Activated CD4-positive, alpha-beta T cell treated with anti-CD3 and anti-CD28 coated beads for 1 hour (primary cell): ENCODE results near the gene SHF.
"Not testable (repeated sequence)": the region's sequence is repeated elsewhere in the genome, so short reads cannot be mapped to it uniquely, and the experiment has no call there.

Source experiments
- DNase-seq: peaks from one replicate; pipeline ENCODE4 v3.0.0-alpha.2; 2020

The SHF gene

DNA sequence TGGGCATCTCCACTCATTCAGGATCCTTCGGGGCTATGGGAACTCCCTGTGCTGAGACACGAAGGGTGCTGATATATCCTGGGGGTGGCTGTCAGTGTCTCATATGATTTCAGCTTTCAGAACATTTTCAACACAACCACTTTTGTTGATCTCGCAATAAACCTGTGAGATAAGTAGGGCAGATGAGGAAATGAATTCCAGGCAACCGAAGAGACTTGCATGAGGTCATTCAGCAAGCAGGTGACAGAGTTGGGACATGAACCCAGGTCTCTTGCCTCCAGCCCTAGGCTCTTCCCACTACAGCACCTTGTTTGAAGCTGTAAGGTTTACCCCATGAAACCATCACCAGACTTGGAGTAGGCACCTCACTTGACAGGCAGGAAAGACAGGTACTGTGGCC, 41.4 kb downstream of the SHF start:
- no peak for DNase-seq

GRCh38 chr15:45144775-45145174, 43.0 kb downstream of the SHF start:
- no peak for DNase-seq

DNA sequence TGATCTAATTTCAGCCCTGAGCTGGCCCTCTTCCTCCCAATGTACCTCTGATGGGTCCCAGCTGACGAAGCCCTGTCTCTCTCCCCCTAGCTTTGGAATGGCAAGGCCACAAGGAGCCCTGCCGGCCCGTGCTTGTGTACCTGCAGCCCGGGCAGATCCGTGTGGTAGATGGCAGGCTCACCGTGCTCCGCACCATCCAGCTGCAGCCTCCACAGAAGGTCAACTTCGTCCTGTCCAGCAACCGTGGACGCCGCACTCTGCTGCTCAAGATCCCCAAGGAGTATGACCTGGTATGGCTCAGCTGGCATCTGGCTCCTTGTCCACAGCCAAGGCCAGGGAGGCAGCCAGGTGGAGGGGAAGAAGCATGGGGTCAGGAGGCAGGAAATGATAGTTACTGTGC, 43.8 kb downstream of the SHF start:
- no peak for DNase-seq

- DNase-seq, result no peak
Measured at GRCh38 chr15:45143056-45143455, 44.7 kb downstream of the SHF start.

- DNase-seq, result no peak
Measured at GRCh38 chr15:45141386-45141785, 46.4 kb downstream of the SHF start.

- no peak for DNase-seq
Measured at GRCh38 chr15:45140557-45141250, 47.1 kb downstream of the SHF start.

DNA sequence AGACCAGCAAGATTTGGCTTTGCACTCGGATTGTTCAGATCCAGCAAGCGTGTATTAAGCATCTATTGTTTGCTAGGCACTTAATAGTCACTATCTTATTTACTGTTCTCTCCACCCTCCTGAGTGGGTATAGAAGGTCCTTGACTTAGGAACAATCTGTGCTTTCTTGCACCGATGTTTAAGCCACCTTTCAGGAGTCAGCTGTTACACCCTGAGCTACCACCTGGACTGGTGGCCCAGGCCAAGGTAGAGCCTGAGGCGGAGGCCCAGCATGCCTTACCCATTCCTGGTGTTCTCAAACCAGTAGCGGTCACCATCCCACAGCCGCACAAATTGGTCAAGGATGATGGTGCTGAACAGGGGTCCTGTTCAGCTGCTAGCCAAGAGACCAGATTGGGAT, 48.0 kb downstream of the SHF start:
- no peak for DNase-seq

DNA sequence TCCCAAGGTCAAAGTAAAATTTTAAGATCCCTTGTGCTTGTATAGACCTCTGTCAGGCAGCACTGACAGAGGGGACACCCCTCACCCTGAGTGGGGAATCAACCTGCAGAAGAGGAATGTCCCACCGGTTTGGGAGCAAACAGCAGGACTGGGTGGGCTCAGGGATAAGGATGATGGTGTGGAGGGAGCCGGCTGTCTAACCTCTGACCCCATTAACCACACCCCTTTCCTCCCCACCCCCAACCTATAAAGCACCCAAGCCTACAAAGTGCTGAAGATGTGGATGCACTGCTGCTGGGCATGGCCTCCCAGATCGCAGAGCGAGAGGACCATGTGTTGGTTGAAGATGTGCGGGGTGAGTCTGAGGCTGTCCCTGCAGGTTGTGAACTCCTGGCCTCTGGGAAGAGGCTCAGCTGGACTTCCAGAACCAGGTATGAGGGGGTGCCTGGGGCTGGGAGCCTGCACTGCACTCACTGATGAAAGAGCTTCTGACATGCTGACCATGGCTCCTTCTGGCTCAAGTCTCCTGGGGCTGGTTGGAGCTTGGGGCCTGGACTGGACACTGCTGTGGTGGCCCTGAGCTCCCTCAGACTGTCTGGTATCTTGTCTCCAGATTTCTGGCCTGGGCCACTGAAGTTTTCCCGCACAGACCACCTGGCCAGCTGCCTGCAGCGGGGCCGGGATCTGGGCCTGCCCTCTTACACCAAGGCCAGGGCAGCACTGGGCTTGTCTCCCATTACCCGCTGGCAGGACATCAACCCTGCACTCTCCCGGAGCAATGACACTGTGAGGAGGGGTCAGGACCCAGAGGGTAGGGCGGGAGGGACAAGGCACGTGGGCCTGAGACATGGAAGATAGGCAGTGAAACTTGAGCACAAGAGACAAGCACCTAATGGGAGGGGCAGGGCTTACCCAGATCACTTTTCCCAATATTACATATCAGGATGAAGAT, 48.7 kb downstream of the SHF start:
- no peak for DNase-seq

DNA sequence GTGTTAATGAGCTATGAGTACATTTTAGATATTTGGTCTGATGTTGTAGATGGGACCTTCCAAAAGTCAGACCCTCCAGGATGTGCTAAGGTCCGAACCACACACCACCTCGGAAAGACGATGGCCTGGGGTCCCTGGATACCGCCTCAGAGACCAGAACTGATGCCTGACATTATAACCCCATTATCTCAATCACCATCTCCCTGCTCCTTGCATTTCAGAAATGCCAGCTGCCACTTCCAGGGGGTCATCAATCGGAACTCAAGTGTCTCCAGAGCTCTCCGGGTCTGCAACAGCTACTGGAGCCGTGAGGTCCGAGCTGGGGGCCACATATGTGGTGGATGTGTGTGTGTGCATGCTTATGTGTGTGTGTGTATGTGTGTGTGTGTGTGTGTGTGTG, 50.1 kb downstream of the SHF start:
- no peak for DNase-seq

- DNase-seq, result no peak
Measured at GRCh38 chr15:45136378-45136764, 51.4 kb downstream of the SHF start.

DNA sequence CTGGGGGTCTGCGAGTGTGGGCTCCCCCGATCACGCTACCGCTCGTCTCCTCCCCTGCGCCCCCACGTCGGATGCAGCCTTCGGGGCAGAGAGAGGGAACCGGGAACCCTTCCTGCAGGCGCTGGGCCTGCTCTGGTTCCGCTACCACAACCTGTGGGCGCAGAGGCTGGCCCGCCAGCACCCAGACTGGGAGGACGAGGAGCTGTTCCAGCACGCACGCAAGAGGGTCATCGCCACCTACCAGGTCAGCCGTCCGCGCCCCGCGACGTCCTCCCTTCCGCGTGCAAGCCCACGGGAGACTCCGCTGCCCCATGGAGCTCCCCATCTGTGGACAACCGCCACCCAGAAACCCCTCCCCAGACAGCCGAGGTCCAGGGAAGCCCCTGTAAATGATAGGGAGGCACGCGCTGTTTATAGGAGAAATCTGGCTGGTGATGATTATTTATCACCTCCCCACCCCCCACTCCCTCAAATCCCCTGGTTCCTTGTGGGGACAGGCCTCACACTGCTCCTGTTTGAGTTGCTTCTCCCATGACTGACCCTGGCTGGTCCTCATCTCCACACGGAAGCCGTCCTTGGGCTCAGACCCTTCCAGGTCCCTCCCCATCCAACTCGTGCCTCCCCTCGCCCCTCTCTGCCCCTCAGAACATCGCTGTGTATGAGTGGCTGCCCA, 51.9 kb downstream of the SHF start:
- not testable (repeated sequence) for DNase-seq

- DNase-seq, result no peak
Measured at GRCh38 chr15:45134682-45135604, 52.8 kb downstream of the SHF start.

DNA sequence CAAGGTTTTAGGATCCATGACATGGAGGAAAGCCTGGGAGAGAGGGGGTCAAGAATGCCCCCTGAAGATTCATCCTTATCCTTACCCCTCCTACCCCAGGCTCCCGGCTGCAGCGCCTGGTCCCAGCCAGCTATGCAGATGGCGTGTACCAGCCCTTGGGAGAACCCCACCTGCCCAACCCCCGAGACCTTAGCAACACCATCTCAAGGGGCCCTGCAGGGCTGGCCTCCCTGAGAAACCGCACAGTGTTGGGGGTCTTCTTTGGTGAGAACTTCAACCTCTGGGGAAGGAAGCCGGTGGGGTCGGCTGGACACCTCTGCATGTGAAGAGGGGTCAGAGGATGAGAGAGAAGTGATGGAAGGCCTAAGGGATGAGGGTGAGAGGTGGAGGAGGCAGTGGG, 53.7 kb downstream of the SHF start:
- DNase-seq, result no peak

DNA sequence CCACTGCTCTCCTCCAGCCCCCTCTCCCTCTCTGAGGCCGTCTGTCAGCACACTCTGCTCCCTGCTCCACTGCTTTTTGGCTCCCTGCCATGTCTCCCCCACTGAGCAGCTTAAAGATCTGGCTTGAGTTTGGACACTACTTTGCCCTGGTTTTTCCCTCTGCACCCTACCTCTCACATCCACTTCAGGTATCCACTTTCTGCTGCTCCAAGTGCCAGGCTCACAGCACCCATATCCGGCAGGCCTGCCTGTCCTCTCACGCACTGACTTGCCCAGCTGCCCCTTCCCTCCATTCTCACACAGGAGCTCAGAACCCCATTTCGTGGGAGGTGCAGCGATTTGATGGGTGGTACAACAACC, 54.2 kb downstream of the SHF start:
- DNase-seq, result no peak

- no peak for DNase-seq
Measured at GRCh38 chr15:45132844-45133560, 54.8 kb downstream of the SHF start.

- no peak for DNase-seq
Measured at GRCh38 chr15:45131510-45131909, 56.3 kb downstream of the SHF start.

DNA sequence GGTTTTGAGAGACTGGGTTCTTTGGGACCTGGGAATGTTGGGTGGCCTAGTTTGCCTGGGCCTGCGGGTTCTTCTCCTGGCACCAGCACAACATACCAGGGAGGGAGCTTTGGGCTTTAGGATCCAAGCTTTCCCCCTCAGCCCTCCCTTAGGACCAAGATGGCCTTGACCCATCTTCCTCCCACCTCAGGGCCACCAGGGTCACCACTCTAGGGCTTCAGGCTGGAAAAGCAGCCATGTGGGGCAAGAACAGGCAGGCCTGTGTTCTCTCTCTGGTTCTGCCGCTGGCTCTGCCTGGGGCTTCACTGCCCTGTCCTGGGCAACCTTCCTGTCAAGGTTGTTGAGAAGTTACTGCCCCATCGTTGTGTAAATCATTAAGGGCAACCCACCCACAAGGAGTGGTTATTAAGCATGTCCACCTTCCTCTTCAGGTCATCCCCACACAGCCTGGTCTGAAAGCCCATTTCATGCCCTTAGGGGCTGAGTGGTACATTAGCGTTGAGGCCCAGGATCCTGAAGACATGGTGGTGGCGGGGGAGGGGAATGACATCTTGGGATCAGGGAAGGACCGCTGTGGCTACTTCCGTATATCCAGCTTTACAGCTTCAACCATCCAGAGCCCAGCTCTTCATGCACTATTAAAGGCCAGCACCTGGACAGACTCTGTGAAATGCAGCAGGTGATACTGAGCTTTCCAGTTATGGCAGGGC, 57.3 kb downstream of the SHF start:
- DNase-seq, result no peak

- no peak for DNase-seq
Measured at GRCh38 chr15:45129651-45130129, 58.1 kb downstream of the SHF start, which contains the start of the genes DUOX1 and DUOXA1. Gene DUOX1, plus strand, starts transcription at chr15:45129994. Its CDS starts 1,973 bp downstream, at chr15:45131967. Gene DUOXA1, minus strand, starts transcription at chr15:45129879. Its CDS starts 6,865 bp downstream, at chr15:45123014.

DNA sequence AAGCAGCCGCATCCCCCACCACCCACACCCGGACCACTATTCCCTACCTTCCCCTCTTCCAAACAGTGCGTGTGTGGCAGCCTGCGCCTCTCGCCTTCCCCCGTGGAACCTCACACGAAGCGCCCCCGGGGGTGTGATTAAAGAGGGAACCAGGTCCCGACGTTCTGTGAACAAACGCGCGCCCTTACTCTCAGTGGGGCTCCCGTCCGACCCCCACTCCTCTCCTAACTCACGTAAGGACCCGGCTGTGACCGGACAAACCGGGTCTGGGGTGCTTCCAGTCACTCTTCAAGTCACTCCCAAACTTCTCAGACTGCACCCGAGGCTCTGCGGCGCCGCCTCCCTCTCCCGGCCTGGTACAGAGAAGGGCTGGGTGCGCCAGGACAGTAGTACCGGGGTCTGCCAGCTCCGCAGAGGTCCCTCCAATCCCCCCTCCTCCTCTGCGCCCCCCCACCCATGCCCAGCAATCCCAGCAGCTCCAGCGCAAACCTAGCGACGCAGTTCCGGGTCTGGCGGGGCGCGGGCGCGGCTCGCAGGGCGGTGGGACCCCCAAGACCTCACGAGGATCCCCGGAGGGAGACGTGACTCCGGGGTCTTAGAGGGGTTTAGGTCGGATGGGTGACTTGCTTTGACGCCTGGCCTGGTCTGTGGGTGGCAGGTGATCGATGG, 58.7 kb downstream of the SHF start:
- no peak for DNase-seq

DNA sequence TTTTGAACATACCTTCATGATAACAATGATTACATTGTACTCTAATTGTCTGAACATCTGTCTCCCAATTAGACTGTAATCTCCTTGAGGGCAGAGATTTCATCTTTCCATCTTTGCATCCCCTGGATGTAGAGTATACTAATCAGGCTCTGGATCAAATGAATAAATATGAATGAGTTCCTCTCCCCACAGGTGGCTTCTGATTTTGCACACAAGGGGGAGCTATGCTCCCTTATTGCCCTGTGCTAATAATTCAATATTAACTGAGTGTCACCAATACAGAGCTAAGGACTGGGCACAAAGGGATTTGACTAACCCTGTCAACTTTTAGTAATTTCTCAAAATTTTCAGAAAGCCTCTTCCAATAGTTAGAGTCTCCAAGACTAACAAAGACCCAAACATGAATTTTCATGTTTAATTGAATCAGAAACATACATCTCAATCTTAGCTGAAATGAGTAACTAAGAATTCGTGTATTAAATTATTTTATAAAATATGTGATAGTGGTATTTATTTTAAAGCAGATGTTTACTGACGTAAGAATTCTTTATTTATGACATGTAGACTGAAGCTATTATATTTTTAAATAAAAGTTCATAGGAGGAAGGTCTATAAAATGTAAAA, 61.1 kb downstream of the SHF start:
- no peak for DNase-seq
